ENCODE measurements around the gene ANTXR1. TPM values are rescaled to one million over a fixed set of nuclear protein-coding genes. Genes with fewer than 3 reads are reported as not detected.

Gene ANTXR1
- polyA plus RNA-seq, 1 experiment = 87.1 TPM

GRCh38 chr2:69157441-69157840 lies 144.5 kb downstream of the ANTXR1 start:
- no peak for DNase-seq (ENCODE audit: low read depth)
- Histone ChIP-seq H3K36me3 (ENCODE audit: control insufficient read depth, insufficient read depth, low read length) (peaks cover 10% of the 10 kb centered on the region), H3K27me3 (ENCODE audit: control insufficient read depth, insufficient read depth, low read length) (no peaks in the 10 kb centered on the region), H3K4me3 (ENCODE audit: low read depth, low read length) (no peak overlapping the region)
- TF ChIP-seq, protein P1, sequence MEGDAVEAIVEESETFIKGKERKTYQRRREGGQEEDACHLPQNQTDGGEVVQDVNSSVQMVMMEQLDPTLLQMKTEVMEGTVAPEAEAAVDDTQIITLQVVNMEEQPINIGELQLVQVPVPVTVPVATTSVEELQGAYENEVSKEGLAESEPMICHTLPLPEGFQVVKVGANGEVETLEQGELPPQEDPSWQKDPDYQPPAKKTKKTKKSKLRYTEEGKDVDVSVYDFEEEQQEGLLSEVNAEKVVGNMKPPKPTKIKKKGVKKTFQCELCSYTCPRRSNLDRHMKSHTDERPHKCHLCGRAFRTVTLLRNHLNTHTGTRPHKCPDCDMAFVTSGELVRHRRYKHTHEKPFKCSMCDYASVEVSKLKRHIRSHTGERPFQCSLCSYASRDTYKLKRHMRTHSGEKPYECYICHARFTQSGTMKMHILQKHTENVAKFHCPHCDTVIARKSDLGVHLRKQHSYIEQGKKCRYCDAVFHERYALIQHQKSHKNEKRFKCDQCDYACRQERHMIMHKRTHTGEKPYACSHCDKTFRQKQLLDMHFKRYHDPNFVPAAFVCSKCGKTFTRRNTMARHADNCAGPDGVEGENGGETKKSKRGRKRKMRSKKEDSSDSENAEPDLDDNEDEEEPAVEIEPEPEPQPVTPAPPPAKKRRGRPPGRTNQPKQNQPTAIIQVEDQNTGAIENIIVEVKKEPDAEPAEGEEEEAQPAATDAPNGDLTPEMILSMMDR (IDR thresholded peaks at IDR 0.05; ENCODE audit: insufficient read depth, low read depth, low read length) = no peak
- CTCF ChIA-PET = interaction anchor here (0.6 kb wide), 1 partner anchor 150 kb away, joined by 4 read pairs; no protein-coding TSS in a partner anchor
- POLR2A ChIA-PET = no interaction called here

DNA sequence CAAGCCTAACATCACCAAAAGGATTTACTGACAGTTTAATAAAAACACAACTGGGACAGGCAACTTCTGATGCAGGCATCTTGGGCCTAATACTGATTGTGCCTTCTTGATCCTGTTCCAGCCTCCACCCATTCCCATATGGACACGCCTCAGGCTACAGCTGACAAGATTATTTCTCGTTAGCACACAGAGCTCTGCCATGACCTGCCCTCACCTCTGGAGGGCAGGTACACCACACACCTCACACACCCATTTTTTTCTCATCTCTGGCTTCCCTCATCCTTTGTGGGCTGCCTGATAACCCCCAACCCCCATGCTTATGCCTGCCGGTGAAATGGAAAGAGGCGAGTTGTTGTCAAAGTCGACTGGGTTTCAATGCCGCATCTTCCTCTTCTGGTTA lies 147.0 kb downstream of the ANTXR1 start:
- Histone ChIP-seq H3K4me3 (ENCODE audit: low read depth, low read length) (no peak overlapping the region), H3K36me3 (ENCODE audit: control insufficient read depth, insufficient read depth, low read length) (peaks cover 7% of the 10 kb centered on the region), H3K27me3 (ENCODE audit: control insufficient read depth, insufficient read depth, low read length) (no peaks in the 10 kb centered on the region)
- no peak for DNase-seq (ENCODE audit: low read depth)
- CTCF ChIA-PET = interaction anchor here (0.6 to 1.1 kb wide), 2 partner anchors 83 to 148 kb away, joined by 3 read pairs; no protein-coding TSS in a partner anchor
- TF ChIP-seq, protein P1 (IDR thresholded peaks at IDR 0.05; ENCODE audit: insufficient read depth, low read depth, low read length) = no peak
- POLR2A ChIA-PET = no interaction called here

DNA sequence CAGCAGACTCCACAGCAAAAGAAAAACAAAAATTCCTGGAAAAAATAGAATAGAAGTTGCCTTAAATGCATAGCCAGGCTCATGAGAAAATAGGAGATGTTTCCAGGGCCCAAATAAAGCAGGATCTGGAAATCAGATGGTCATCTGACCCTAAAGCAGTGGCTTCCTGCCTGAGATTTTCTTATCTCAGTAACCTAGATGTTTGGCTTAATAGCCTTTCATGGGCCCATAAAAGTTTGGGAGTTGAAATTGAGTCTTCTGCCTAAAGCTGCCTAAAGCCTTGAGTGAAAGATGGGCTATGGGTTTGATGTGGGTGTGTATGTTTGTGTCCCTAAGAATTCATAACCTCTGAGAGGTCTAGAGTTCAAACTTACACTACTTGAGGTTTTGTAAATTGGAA lies 149.1 kb downstream of the ANTXR1 start:
- Histone ChIP-seq H3K27me3 (ENCODE audit: control insufficient read depth, insufficient read depth, low read length) (no peaks in the 10 kb centered on the region), H3K36me3 (ENCODE audit: control insufficient read depth, insufficient read depth, low read length) (peaks cover 3% of the 10 kb centered on the region), H3K4me3 (ENCODE audit: low read depth, low read length) (no peak overlapping the region)
- ChIA-PET CTCF (interaction anchor here (0.9 kb wide), 2 partner anchors 10 to 137 kb away, joined by 3 to 6 read pairs; no protein-coding TSS in a partner anchor), POLR2A (interaction anchor here (1.5 kb wide), 1 partner anchor 15 kb away, joined by 7 read pairs; no protein-coding TSS in a partner anchor)
- TF ChIP-seq, protein P1 (IDR thresholded peaks at IDR 0.05; ENCODE audit: insufficient read depth, low read depth, low read length) = no peak
- DNase-seq (ENCODE audit: low read depth) = no peak

- Histone ChIP-seq H3K36me3 (ENCODE audit: control insufficient read depth, insufficient read depth, low read length) (peaks cover 8% of the 10 kb centered on the region), H3K4me3 (ENCODE audit: low read depth, low read length) (no peak overlapping the region), H3K27me3 (ENCODE audit: control insufficient read depth, insufficient read depth, low read length) (no peaks in the 10 kb centered on the region)
- DNase-seq (ENCODE audit: low read depth) = peak; percentile 86
- POLR2A ChIA-PET = interaction anchor here (0.6 to 1.5 kb wide), 2 partner anchors 14 to 33 kb away, joined by 3 to 7 read pairs; no protein-coding TSS in a partner anchor
- TF ChIP-seq, protein P1 (IDR thresholded peaks at IDR 0.05; ENCODE audit: insufficient read depth, low read depth, low read length) = no peak
- CTCF ChIA-PET = no interaction called here
Observed at GRCh38 chr2:69163109-69163508, 150.1 kb downstream of the ANTXR1 start.

GRCh38 chr2:69163556-69163955 lies 150.6 kb downstream of the ANTXR1 start:
- TF ChIP-seq, protein P1 (IDR thresholded peaks at IDR 0.05; ENCODE audit: insufficient read depth, low read depth, low read length) = no peak
- POLR2A ChIA-PET = interaction anchor here (1.5 kb wide), 1 partner anchor 14 kb away, joined by 7 read pairs; no protein-coding TSS in a partner anchor
- Histone ChIP-seq H3K27me3 (ENCODE audit: control insufficient read depth, insufficient read depth, low read length) (no peaks in the 10 kb centered on the region), H3K36me3 (ENCODE audit: control insufficient read depth, insufficient read depth, low read length) (peaks cover 8% of the 10 kb centered on the region), H3K4me3 (ENCODE audit: low read depth, low read length) (no peak overlapping the region)
- no peak for DNase-seq (ENCODE audit: low read depth)
- CTCF ChIA-PET = no interaction called here

Data from BJ (cell line).